BJ (cell line): ENCODE measurements around the gene MEF2C. TPM values are rescaled to one million over a fixed set of nuclear protein-coding genes. Genes with fewer than 3 reads are reported as not detected.

Experiments used
- CTCF ChIA-PET: fragments of 350-600 bp; formaldehyde crosslinking; extraction: SDS; loops from one replicate; lab custom pipeline; 2021; ENCODE audit warnings: antibody characterized with exemption, inconsistent platforms; lab: Yijun Ruan, JAX
- POLR2A ChIA-PET: fragments of 300-600 bp; sonication (Branson Sonifier 250); formaldehyde crosslinking; extraction: SDS; loops from one replicate; lab custom pipeline; 2021; ENCODE audit warnings: antibody characterized with exemption; lab: Charles Lee
- DNase-seq: peaks from one replicate; pipeline ENCODE4 v3.0.0-alpha.2; 2011; ENCODE audit warnings: low read depth
- H3K27me3 ChIP-seq: 2 replicates; pipeline ENCODE4 v1.6.0; 2011; ENCODE audit warnings: low read length; ENCODE audit not compliant: control insufficient read depth, insufficient read depth
- H3K36me3 ChIP-seq: 2 replicates; pipeline ENCODE4 v1.5.1; 2011; ENCODE audit warnings: low read length; ENCODE audit not compliant: control insufficient read depth, insufficient read depth
- H3K4me3 ChIP-seq: 2 replicates; pipeline ENCODE4 v1.5.1; 2011; ENCODE audit warnings: low read depth, mild to moderate bottlenecking, control low read depth, low read length
- CTCF ChIP-seq: IDR thresholded peaks from 2 replicates; pipeline ENCODE4 v1.5.1; 2011; ENCODE audit warnings: low read depth, mild to moderate bottlenecking, control low read depth, inconsistent platforms, low read length, moderate library complexity; ENCODE audit not compliant: insufficient read depth
- polyA plus RNA-seq: library from polyadenylated mRNA; depleted of rRNA; stranded (reverse); fragments of >200 nt; gene quantifications from 2 replicates; pipeline ENCODE4 v1.2.3, GENCODE V29; 2011

The MEF2C gene
- polyA plus RNA-seq, 1 experiment = 1.6 TPM

- Histone ChIP-seq H3K36me3 (no peaks in the 10 kb centered on the region), H3K27me3 (no peaks in the 10 kb centered on the region), H3K4me3 (no peak overlapping the region)
- no peak for DNase-seq
- ChIA-PET CTCF (no interaction called here), POLR2A (no interaction called here)
- TF ChIP-seq CTCF = no peak
Measured at GRCh38 chr5:88845081-88845697, 37.8 kb downstream of the MEF2C start.

DNA sequence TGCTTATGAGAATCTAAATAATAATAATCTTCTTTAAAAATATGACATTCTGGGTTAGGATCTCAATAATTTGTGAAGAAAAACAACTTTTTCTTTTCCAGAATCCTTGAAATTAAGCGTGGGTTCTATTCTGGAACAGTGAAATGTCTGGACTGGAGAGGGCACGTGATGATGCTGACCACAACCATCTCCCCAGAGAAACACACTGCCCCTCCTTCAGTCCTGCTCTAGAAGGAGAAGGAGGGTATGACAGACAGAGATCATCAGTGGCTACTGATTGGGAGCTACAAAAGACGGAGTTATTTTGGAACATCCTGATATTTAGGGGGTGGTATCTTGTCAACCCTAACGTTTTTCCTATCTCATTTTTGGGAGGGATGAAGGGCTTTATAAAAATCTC, 40.2 kb downstream of the MEF2C start:
- H3K27me3 ChIP-seq = no peaks in the 10 kb centered on the region
- CTCF ChIA-PET = no interaction called here
- H3K4me3 ChIP-seq = no peak overlapping the region
- no peak for TF ChIP-seq CTCF
- POLR2A ChIA-PET = no interaction called here
- DNase-seq = no peak
- no peaks in the 10 kb centered on the region for H3K36me3 ChIP-seq

DNA sequence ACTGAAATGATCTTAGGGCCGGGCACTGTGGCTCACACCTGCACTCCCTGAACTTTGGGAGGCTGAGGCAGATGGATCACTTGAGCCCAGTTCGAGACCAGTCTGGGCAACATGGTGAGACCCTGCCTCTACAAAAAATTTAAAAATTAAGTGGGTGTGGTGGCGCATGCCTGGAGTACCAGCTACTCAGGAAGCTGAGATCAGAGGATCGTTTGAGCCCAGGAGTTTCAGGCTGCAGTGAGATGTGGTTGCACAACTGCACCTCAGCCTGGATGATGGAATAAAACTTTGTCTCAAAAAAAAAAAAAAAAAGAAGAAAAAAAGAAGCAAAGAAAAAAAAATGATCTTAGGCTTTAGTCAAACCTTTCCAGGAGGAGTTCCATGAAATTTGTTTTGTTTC, 41.8 kb downstream of the MEF2C start:
- no peaks in the 10 kb centered on the region for H3K27me3 ChIP-seq
- H3K36me3 ChIP-seq = no peaks in the 10 kb centered on the region
- H3K4me3 ChIP-seq = no peak overlapping the region
- TF ChIP-seq CTCF = no peak
- CTCF ChIA-PET = no interaction called here
- POLR2A ChIA-PET = no interaction called here
- no peak for DNase-seq

- no peak overlapping the region for H3K4me3 ChIP-seq
- no peak for DNase-seq
- H3K36me3 ChIP-seq = no peaks in the 10 kb centered on the region
- H3K27me3 ChIP-seq = no peaks in the 10 kb centered on the region
- ChIA-PET POLR2A (no interaction called here), CTCF (interaction anchor here (0.6 to 1.0 kb wide), 2 partner anchors 11 to 21 kb away, joined by 3 to 4 read pairs; no protein-coding TSS in a partner anchor)
- TF ChIP-seq CTCF = no peak
Measured at GRCh38 chr5:88840495-88840894, 42.5 kb downstream of the MEF2C start.

DNA sequence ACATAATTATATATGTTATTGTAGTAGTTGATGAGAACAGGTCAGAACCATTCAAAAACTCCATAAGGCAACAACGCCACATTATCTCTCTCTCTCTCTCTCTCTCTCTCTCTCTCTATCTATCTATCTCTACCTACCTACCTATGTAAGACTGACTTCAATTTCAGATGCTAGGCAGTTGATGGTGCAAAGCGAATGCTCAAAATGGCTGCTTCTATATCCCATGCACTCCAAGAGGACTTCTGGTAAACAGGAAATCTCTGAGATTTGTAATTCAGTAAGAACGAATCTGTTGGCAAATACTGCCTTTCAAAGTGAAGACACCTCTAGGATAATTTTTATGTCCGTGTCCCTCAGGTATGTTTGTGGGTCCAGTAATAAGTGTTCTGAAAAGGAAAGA, 43.7 kb downstream of the MEF2C start:
- H3K36me3 ChIP-seq = no peaks in the 10 kb centered on the region
- POLR2A ChIA-PET = no interaction called here
- TF ChIP-seq CTCF = no peak
- H3K27me3 ChIP-seq = no peaks in the 10 kb centered on the region
- CTCF ChIA-PET = no interaction called here
- DNase-seq = no peak
- H3K4me3 ChIP-seq = no peak overlapping the region
